GM23248 (cell line): Measurements from ENCODE around the gene EGR4. TPM values are rescaled to one million over a fixed set of nuclear protein-coding genes. Genes with fewer than 3 reads are reported as not detected.

ENCODE experiments used
- DNase-seq: peaks from one replicate; pipeline ENCODE4 v3.0.0-alpha.2; 2015
- H2AFZ ChIP-seq: fragments of 200-600 bp; sonication (generic); 2 replicates; pipeline ENCODE4 v1.6.1; 2016; ENCODE audit warnings: antibody characterized with exemption
- H3F3A ChIP-seq: fragments of 200-600 bp; sonication (generic); 2 replicates; pipeline ENCODE4 v1.6.1; 2016; ENCODE audit warnings: mild to moderate bottlenecking, antibody characterized with exemption, mixed run types; ENCODE audit not compliant: insufficient read depth
- H3K27ac ChIP-seq: fragments of 200-600 bp; sonication (generic); 2 replicates; pipeline ENCODE4 v1.5.1; 2016; ENCODE audit warnings: mild to moderate bottlenecking
- H3K27me3 ChIP-seq: fragments of 200-600 bp; sonication (generic); replicated peaks from 2 replicates; pipeline ENCODE4 v1.6.1; 2016; ENCODE audit warnings: mild to moderate bottlenecking; ENCODE audit not compliant: insufficient read depth
- H3K36me3 ChIP-seq: fragments of 200-600 bp; sonication (generic); 2 replicates; pipeline ENCODE4 v1.6.1; 2016; ENCODE audit warnings: low read depth, mild to moderate bottlenecking
- H3K4me1 ChIP-seq: fragments of 200-600 bp; sonication (generic); 2 replicates; pipeline ENCODE4 v1.6.1; 2016; ENCODE audit warnings: mild to moderate bottlenecking; ENCODE audit not compliant: insufficient read depth
- H3K4me2 ChIP-seq: fragments of 200-600 bp; sonication (generic); one replicate; pipeline ENCODE4 v1.6.1; 2016; ENCODE audit warnings: mild to moderate bottlenecking; ENCODE audit not compliant: unreplicated experiment
- H3K4me3 ChIP-seq: fragments of 200-600 bp; sonication (generic); 2 replicates; pipeline ENCODE4 v1.5.1; 2016; ENCODE audit warnings: mild to moderate bottlenecking
- H3K79me2 ChIP-seq: fragments of 200-600 bp; sonication (generic); 2 replicates; pipeline ENCODE4 v1.6.1; 2016; ENCODE audit warnings: mild to moderate bottlenecking; ENCODE audit not compliant: insufficient read depth
- H3K9ac ChIP-seq: fragments of 200-600 bp; sonication (generic); 2 replicates; pipeline ENCODE4 v1.6.1; 2016; ENCODE audit warnings: mild to moderate bottlenecking
- H3K9me2 ChIP-seq: fragments of 200-600 bp; sonication (generic); 2 replicates; pipeline ENCODE4 v1.6.1; 2016; ENCODE audit warnings: mixed run types, mild to moderate bottlenecking, moderate library complexity; ENCODE audit not compliant: insufficient read depth
- H3K9me3 ChIP-seq: fragments of 200-600 bp; sonication (generic); one replicate; pipeline ENCODE4 v1.6.1; 2017; ENCODE audit warnings: low read depth
- H4K20me1 ChIP-seq: fragments of 200-600 bp; sonication (generic); 2 replicates; pipeline ENCODE4 v1.6.0; 2016; ENCODE audit not compliant: insufficient read depth
- EZH2 ChIP-seq: fragments of 200-600 bp; sonication (generic); IDR thresholded peaks from 2 replicates; pipeline ENCODE4 v1.6.1; 2018; ENCODE audit warnings: antibody characterized with exemption, mild to moderate bottlenecking; ENCODE audit not compliant: insufficient read depth, poor library complexity, severe bottlenecking
- EZH2phosphoT487 ChIP-seq: fragments of 200-600 bp; sonication (generic); IDR thresholded peaks from 2 replicates; pipeline ENCODE4 v1.6.1; 2018; ENCODE audit warnings: antibody characterized with exemption, moderate library complexity, mild to moderate bottlenecking, low read depth; ENCODE audit not compliant: insufficient read depth
- WGBS, 2 experiments: methylation state at CpG; one replicate each; pipeline ENCODE4 v1.1.6; 2015 to 2017; ENCODE audit warnings: low lambda C conversion rate in 2 of 2, low coverage in 1 of 2; ENCODE audit errors: missing lambda C conversion rate in 2 of 2; 5-methylcytosine and 5-hydroxymethylcytosine counted together
- in situ Hi-C: fragments of 300-500 bp; cut with MboI; formaldehyde crosslinking; loops from 2 replicates; pipeline ENCODE4 v1.15.0; 2020
- polyA plus RNA-seq: library from polyadenylated mRNA; unstranded; fragments of >200 nt; fragmentation: Nextera tagmentation; extraction: Ambion mirVana; gene quantifications from 2 replicates; pipeline ENCODE4 v1.2.1, GENCODE V29; 2016
- total RNA-seq: library from RNA; depleted of rRNA; stranded (reverse); fragments of >200 nt; shearing (Covaris generic); gene quantifications from 2 replicates; pipeline ENCODE4 v1.2.3, GENCODE V29; 2014

The EGR4 gene
- total and polyA plus RNA-seq, 2 experiments from 2014 or later = not detected

GRCh38 chr2:73253400-73253799, 39.9 kb downstream of the EGR4 start:
- Histone ChIP-seq H3K4me2 (no peak overlapping the region), H3K9me3 (no peaks in the 10 kb centered on the region), H3K36me3 (peaks cover 40% of the 10 kb centered on the region), H4K20me1 (no peaks in the 10 kb centered on the region), H3K27me3 (no peaks in the 10 kb centered on the region), H3K4me1 (no peaks in the 10 kb centered on the region), H2AFZ (no peak overlapping the region), H3K27ac (no peak overlapping the region), H3K4me3 (no peak overlapping the region), H3K9me2 (no peaks in the 10 kb centered on the region), H3K9ac (no peak overlapping the region), H3K79me2 (no peaks in the 10 kb centered on the region), H3F3A (no peaks in the 10 kb centered on the region; the same call in 1 of the 2 replicates)
- no peak for DNase-seq
- in situ Hi-C loops = no loop called here
- TF ChIP-seq EZH2phosphoT487 (no peak), EZH2 (no peak)
- WGBS, 2 experiments = 53 to 61% methylated on average over 2 of the region's 2 CpGs

- H2AFZ ChIP-seq = no peak overlapping the region
- no peak overlapping the region for H3K4me2 ChIP-seq
- no peaks in the 10 kb centered on the region for H3K9me3 ChIP-seq
- in situ Hi-C loops = no loop called here
- no peak overlapping the region for H3K27ac ChIP-seq
- no peaks in the 10 kb centered on the region; the same call in 1 of the 2 replicates for H3F3A ChIP-seq
- H4K20me1 ChIP-seq = no peaks in the 10 kb centered on the region
- H3K79me2 ChIP-seq = peaks cover 2% of the 10 kb centered on the region; the same call in 1 of the 2 replicates
- no peaks in the 10 kb centered on the region for H3K4me1 ChIP-seq
- DNase-seq = no peak
- no peak overlapping the region for H3K4me3 ChIP-seq
- WGBS, 2 experiments = 77 to 78% methylated on average over 17 of the region's 17 CpGs
- no peaks in the 10 kb centered on the region for H3K27me3 ChIP-seq
- TF ChIP-seq EZH2phosphoT487 (no peak), EZH2 (no peak)
- no peaks in the 10 kb centered on the region for H3K9me2 ChIP-seq
- no peak overlapping the region for H3K9ac ChIP-seq
- H3K36me3 ChIP-seq = peaks cover 50% of the 10 kb centered on the region
These were observed 40.9 kb downstream of the EGR4 start for GRCh38 chr2:73252238-73253027.

GRCh38 chr2:73250872-73251846, 42.2 kb downstream of the EGR4 start:
- H3K9ac ChIP-seq = no peak overlapping the region
- H3K27ac ChIP-seq = no peak overlapping the region
- no peaks in the 10 kb centered on the region for H3K9me3 ChIP-seq
- no peaks in the 10 kb centered on the region for H3K27me3 ChIP-seq
- no peaks in the 10 kb centered on the region for H3K9me2 ChIP-seq
- no peak for DNase-seq
- no peaks in the 10 kb centered on the region; the same call in 1 of the 2 replicates for H3F3A ChIP-seq
- H2AFZ ChIP-seq = no peak overlapping the region
- in situ Hi-C loops = no loop called here
- WGBS, 2 experiments = 90% methylated on average over 16 to 17 of the region's 17 CpGs
- no peak overlapping the region for H3K4me2 ChIP-seq
- TF ChIP-seq EZH2phosphoT487 = no peak
- no peak for TF ChIP-seq EZH2
- peaks cover 62% of the 10 kb centered on the region for H3K36me3 ChIP-seq
- no peak overlapping the region for H3K4me3 ChIP-seq
- peaks cover 12% of the 10 kb centered on the region for H3K79me2 ChIP-seq
- no peaks in the 10 kb centered on the region for H3K4me1 ChIP-seq
- H4K20me1 ChIP-seq = peaks cover 7% of the 10 kb centered on the region; the same call in 1 of the 2 replicates

GRCh38 chr2:73249636-73250035, 43.7 kb downstream of the EGR4 start:
- Histone ChIP-seq H2AFZ (no peak overlapping the region), H3K79me2 (peaks cover 25% of the 10 kb centered on the region), H3K4me1 (no peaks in the 10 kb centered on the region), H3K9me3 (no peaks in the 10 kb centered on the region), H3K4me2 (no peak overlapping the region), H3F3A (peaks cover 1% of the 10 kb centered on the region), H3K4me3 (no peak overlapping the region), H3K36me3 (peaks cover 77% of the 10 kb centered on the region), H4K20me1 (peaks cover 7% of the 10 kb centered on the region; the same call in 1 of the 2 replicates), H3K27ac (no peak overlapping the region), H3K9ac (no peak overlapping the region), H3K9me2 (no peaks in the 10 kb centered on the region), H3K27me3 (no peaks in the 10 kb centered on the region)
- 62 to 63% methylated on average over 9 of the region's 9 CpGs for WGBS, 2 experiments
- TF ChIP-seq EZH2 (no peak), EZH2phosphoT487 (no peak)
- DNase-seq = no peak
- in situ Hi-C loops = no loop called here
